CD4-positive, alpha-beta T cell treated with Interleukin-17A for 4 hours (primary cell): ENCODE results near the gene APBA3.
A peak's percentile ranks its signal among the peaks of the same experiment; 100 is the strongest.

Experiments used
- DNase-seq: peaks from one replicate; pipeline ENCODE4 v3.0.0-alpha.2; 2020; ENCODE audit warnings: mixed read lengths

The APBA3 gene, protein sequence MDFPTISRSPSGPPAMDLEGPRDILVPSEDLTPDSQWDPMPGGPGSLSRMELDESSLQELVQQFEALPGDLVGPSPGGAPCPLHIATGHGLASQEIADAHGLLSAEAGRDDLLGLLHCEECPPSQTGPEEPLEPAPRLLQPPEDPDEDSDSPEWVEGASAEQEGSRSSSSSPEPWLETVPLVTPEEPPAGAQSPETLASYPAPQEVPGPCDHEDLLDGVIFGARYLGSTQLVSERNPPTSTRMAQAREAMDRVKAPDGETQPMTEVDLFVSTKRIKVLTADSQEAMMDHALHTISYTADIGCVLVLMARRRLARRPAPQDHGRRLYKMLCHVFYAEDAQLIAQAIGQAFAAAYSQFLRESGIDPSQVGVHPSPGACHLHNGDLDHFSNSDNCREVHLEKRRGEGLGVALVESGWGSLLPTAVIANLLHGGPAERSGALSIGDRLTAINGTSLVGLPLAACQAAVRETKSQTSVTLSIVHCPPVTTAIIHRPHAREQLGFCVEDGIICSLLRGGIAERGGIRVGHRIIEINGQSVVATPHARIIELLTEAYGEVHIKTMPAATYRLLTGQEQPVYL

GRCh38 chr19:3761382-3762129, at the start of gene APBA3:
Gene APBA3, minus strand, starts transcription at chr19:3761692. Its CDS starts 1,428 bp downstream, at chr19:3760264.
- peak; percentile 97 for DNase-seq

- no peak for DNase-seq
Observed at GRCh38 chr19:3810708-3811355, 49.3 kb upstream of the APBA3 start.

DNA sequence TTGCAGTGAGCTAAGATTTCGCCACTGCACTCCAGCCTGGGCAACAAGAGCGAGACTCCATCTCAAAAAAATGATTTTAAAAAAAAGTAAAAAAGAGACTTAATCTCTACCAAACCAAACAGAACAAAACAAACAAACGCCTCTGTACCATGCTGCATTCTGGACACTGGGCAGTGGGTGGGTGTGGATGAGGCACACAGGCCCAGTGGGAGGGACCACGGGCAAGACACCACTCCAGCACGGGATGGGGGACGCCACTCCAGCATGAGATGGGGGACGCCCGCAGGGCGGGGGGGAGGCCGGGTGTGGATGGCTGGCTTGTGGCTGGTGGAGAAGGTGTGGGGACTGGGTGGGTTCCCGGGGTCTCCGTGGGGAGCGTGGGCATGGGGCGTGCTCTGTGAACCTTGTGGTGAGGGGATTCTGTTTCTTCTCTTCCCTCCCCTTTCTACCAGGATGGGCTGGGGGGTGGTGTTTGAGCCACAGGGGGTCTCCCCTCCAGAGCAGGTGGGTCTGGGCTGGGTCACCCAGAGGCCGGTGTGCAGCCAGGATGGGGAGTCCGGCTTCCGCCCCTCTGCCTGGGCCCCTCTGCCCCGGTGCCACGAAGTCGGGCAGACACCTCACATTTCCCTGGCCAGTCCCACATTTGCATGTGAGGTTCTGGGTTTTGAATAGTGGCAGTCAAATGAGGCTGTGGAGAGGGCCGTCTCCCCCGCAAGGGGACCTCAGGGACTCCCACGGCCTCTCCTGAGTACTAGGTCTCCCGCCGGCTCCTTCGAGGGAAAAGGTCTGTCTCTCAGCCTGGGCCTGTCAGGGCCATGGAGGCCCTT, 48.6 kb upstream of the APBA3 start:
- no peak for DNase-seq

- no peak for DNase-seq
Observed at GRCh38 chr19:3808420-3809143, 47.1 kb upstream of the APBA3 start.

GRCh38 chr19:3807574-3808354, 46.3 kb upstream of the APBA3 start:
- DNase-seq = no peak

GRCh38 chr19:3807131-3807480, 45.6 kb upstream of the APBA3 start:
- DNase-seq = no peak

- no peak for DNase-seq
Observed at GRCh38 chr19:3805859-3806258, 44.4 kb upstream of the APBA3 start.

- no peak for DNase-seq
Observed at GRCh38 chr19:3804429-3804828, 42.9 kb upstream of the APBA3 start.

GRCh38 chr19:3803986-3804385, 42.5 kb upstream of the APBA3 start:
- no peak for DNase-seq

- DNase-seq = no peak
Observed at GRCh38 chr19:3803114-3803888, 41.8 kb upstream of the APBA3 start.

DNA sequence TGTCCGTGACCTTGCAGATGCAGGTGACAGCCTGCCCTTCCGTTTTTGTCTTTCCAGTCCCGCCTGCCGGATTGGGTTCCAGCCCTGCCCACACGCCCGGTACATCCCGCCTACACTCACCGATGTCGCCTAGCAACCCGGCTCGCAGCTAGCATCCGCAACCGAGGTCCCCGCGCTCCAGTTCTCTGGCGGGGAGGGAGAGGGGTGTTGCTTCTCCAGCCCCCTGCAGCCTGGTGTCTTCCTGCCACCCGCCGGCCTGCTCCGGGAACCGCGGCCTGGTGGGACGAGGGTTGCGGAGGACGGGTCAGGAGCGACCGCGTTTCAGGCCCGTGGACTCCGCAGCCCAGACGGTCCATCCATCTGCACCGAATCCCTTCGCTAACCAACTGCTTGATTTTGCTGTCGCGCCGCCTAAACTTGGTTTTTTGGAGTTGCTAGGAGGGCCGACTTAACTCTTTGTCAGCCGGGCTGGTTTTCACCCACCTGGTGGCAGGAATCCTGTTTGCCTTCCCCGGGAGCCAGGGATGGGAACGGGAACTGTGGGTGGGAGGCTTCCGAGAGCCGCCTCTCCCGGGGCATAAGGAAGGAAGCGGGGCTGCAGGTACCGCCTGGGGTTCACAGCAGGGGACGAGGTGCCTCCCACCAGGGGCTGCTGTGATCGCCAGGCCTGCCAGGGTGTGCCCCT, 40.1 kb upstream of the APBA3 start:
- DNase-seq = peak; percentile 77

- no peak for DNase-seq
Observed at GRCh38 chr19:3800996-3801395, 39.5 kb upstream of the APBA3 start.

GRCh38 chr19:3798137-3798536, 36.6 kb upstream of the APBA3 start:
- peak; percentile 55 for DNase-seq

GRCh38 chr19:3796358-3796757, 34.9 kb upstream of the APBA3 start:
- no peak for DNase-seq

DNA sequence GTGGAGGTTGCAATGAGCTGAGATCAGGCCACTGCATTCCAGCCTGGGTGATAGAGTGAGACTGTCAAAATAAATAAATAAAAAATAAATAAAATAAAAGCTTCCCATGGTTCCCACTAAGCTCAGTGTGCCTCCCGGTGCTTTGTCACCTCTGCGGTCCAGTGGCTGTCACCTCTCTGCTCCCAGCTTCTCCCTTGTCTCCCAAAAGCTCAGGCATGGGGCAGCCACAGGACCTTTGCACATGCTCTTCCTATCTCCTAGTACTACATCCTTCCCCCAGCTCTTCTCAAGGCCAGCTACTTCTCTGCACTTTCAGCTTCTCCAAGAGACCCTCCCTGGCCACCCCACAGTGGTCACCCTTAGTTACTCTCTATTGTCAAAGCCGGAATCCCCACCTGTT, 32.3 kb upstream of the APBA3 start:
- DNase-seq = no peak

GRCh38 chr19:3792114-3792513, 30.6 kb upstream of the APBA3 start:
- no peak for DNase-seq

DNA sequence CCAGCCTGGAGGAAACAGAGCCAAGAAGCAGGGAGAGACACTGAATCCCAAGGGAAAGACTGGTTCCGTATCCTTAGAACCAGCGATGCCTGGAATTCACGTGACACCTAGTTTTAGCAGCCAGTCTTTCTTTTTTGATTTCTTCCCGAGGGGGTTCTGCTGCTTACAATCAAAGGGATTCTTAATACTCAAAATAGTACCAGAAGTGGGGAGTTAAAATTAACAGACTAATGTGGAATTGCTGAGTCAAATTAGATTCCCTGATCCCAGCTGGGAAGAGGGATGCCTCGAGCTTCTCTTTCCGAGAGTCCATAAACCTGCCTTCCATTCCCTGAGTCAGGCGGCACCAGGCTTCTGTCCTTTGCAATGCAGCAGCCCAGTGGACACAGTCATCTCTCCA, 29.4 kb upstream of the APBA3 start:
- DNase-seq = no peak

DNA sequence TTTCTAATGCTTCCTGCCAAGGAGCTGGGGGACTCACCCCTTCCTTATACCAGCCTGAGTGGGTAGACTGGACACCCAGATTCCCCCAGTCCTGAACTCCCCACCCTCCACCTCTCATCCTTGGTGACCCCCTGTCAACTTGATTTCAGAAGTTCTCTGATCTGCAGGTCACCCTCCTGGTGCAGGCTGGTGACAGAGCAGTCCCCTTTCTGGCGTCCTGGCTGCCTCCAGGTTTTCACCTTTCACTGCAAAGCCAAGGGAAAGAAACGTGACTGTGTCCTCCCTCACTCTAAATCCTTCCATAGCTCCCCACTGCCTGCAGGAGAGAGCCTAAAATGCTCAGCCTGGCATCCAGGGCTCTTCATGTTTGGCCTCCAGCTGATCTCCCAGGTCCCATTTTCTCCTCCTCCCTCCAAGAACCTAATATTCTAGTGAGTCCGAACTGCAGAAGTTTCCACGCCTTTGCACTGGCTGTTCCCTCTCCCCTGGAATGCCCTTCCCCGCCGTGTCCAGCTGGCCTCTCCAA, 28.8 kb upstream of the APBA3 start:
- DNase-seq = no peak
